ENCODE results near the gene FLCN.

The FLCN gene

GRCh38 chr17:17235212-17236174 is 1.5 kb downstream of the FLCN start:
- no peak for DNase-seq

GRCh38 chr17:17232303-17232621 is 4.7 kb downstream of the FLCN start:
- no peak for DNase-seq

DNA sequence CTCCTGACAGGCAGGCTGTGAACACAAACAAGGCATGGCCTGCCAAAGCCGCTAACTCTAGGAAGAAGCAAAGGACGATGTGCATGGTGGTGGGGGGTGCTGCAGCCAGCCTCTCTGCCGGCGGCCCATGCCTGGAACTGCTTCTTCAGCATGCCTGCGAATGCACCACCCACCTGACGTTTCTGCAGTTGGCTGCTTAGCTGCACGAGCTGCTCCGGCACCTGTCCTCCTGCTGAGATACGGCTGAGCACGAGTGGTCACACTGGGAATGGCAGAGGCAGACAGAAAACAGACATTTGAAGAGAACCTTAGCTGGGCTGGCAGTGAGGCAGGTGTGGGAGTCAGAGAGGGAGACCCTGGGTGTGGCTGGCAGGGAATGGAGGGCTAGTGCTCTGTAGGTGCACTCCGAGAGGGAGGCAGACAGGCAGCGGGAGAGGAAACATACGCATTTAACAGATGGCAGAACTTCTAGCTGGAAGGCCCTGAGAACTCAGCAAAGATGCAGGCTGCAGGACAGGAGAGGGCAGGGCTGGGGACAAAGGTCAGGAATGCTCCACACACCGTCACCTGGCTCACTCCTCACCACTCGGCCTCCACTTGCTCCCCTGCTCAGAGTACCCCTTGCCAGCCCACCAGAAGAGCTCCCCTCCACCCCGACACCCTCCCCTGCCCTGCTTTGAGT is 5.2 kb downstream of the FLCN start:
- DNase-seq, result no peak

DNA sequence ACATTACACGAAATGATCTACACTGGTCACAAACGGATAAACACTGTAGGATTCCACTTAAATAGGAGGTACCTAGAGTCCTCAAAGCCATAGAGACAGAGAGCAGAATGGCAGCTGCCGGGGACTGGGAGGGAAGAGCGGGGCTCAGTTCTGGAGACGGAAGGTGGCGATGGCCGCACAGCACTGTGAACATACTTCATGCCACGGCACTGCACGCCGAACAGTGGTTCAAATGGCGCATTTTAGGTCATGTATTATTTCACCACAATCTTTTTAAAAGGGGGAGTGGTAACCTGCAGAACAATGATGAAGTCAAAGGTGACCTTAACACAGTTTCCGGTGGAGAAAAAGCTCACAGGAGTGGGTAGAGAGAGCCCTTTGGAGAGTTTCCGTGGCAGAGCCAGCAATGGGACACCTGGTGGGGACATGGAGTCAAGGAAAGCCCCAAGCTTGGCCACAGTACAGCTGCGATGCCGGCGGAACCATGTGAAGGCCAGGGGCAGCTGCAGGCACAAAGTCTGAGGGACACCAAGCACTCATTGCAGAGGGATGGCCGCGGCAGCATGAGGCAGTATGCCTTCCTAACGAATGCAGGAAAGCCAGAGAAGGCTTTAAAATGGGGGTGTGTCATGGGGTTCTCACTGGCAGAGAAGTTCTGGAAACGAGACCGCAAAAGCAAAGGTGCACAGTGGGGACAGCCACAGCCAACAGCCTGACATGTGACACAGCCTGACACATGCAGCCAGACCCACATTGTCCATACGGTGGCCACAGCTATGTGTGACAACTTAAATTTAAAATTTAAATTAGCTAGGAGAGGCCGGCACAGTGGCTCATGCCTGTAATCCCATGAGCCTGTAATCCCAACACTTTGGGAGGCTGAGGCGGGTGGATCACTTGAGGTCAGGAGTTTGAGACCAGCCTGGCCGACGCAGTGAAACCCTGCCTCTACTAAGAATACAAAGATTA is 7.3 kb downstream of the FLCN start:
- DNase-seq, result no peak

DNA sequence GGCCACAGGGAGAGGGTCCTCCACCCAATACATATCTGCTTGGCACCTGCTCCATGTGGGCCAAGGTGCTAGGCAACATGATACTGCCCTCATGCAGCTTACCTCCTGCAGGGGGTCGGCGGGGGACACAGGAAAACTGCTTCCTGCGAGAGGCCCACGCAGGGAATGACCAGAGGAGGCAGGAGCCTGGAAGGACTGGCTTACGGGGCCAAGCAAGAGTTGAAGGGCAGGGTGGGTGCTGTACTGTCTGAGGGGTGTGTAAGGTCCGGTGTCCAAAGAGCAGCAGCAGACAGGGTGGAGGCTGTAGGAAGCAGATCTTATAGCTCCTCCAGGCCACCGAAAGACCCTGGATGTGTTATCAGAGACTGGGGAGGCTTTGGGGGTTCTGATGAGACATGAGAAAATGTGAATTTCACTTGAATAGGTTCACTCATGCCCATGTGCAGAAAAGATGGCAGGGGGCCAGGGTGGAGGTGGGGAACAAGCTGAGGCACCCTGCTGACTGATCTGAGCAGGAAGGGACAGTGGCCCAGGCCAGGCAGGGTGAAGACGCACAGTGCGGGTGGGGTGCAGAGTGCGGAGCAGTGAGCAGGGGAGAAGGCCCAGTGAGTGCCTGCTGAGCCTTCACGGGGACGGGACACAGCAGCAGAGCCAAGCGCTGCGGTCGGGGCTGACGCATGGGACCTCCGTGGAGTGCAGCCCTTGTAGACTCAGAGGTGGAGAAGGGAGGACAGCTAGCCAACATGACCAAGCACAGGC is 8.3 kb downstream of the FLCN start:
- no peak for DNase-seq

DNA sequence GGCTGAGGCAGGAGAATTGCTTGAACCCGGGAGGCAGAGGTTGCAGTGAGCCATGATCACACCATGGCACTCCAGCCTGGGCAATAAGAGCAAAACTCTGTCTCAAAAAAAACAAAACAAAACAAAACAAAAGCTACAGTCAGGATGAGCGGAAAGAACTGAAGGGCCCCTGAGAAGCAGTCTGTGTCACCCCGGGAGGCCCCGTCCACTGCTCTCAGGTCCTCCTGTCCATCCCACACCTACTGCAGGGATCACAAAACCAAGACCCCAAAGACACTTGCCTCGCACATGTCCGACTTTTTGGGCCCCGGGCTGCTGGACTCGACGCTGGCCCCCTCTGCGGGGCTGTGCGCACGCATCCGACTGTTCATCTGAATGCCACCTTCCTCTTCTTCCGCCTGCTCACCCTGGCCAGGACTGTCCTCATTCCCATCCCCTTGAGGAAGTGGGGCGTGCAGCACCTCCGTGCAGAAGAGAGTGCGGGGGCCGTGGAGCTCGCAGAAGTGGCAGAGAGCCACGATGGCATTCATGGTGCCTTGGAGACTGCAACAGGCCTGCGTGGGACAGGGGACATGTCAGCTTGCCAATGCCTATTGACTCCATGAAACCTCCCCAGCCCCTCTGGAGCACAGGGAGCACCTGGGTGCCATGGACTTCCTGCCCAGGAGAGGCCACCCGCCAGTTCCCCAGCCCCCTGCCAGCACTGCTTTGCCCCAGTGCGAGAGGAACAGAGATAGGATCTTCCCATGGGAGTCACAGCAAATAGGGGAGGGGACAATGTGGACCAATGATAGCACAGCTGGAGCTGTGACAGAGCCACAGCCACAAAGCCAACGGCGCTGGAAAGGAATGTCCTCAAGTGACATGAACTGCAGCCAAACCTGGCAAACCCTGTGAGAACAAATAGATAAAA is 9.1 kb downstream of the FLCN start:
- no peak for DNase-seq

DNA sequence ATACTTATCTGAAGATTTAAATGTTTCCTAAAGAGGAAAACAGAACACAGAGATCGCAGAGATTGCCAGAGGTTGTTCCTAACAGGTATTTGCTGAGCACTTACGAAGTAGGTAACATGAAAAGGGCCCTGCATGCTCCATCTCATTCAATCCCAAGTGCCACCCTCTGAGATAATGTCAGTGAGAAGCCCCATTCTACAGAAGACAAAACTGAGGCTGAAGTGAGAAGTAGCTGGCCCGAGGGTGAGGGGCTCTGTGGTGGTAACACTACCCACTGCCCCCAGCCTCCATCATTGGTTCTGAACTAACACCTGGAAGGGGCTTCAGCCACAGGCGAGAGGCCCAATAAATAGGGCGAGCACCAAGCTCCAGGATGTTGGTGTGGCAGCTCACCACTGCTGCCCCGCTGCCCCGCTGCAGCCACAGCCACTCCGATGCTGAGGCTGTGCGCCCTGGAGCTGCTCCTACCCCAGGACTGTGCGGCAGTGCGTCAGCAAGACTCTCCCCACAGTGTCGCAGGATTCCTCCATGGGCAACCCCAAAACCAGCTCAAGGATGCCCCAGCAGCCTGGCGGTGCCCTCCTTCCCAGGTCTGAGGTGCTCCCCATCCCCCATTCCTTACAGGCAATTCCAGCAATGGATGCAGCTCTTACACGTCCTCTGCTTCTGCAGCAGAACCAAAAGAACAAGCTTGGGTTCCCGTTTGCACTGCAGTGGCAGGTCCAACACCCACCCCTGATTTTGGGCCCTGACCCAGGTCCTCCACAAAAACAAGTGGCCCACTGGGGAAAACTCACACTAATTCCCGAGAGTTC is 10.3 kb downstream of the FLCN start:
- DNase-seq, result no peak

DNA sequence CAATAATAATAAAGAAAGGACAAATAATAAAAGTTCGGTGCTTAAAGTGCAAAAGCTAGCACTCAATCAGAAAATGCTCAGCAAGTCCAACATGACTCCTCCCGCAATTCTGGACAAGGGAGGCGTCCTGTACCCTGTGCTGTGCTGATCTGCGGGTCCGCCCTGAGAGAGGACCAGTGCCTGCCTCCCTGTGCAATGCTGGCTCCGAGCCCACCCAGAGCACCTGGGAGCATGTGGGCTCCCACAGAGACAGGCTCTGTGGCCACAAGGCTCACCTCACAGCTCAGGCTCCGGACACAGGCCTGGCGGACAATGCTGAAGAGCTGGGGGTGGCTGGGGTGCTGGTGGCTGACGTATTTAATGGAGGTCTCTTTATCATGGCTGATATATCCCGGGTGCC is 11.1 kb downstream of the FLCN start:
- no peak for DNase-seq

- no peak for DNase-seq
Observed at GRCh38 chr17:17224137-17224536, 12.8 kb downstream of the FLCN start.

GRCh38 chr17:17223736-17224135 is 13.2 kb downstream of the FLCN start:
- no peak for DNase-seq

GRCh38 chr17:17221329-17221728 is 15.6 kb downstream of the FLCN start:
- no peak for DNase-seq

- DNase-seq, result no peak
Observed at GRCh38 chr17:17220529-17220928, 16.4 kb downstream of the FLCN start.

DNA sequence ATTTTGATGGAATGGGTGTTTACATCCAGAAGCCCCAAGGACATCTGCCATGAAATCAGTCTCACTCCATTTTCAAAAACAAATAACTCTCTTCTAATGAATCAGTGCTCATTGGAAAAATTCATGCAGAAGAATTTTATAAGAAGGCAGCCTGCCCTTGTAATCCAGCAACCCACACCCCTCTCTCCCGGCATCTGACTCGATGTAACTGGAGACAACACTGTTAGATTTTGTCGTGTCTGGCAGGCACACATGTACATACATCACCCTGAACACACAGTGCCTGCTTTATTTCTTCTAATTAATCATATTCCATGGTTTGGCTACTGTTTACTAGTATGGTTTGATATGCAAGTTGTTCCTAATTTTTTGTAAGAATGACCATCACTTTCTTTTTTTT is 19.0 kb downstream of the FLCN start:
- no peak for DNase-seq

DNA sequence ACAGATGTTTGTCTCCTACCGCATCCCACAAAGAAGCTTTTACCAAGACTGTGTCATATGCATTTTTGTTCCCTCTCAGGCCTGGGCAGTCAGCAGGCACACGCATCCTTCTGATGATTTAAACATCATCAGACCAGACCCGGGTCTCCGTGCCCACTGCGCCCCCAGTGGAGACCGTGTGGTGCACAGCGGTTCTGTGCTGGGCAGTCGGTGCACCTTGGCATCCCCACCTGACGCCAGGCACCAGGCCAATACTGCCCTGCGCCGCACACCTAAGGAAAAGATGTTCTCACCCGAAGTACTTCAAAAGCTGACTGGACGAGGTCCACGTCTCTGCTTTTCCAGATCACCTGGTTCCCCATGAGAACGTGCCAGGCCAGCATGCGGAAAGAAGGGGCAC is 20.2 kb downstream of the FLCN start:
- DNase-seq, result no peak

- DNase-seq, result no peak
Observed at GRCh38 chr17:17216236-17216635, 20.7 kb downstream of the FLCN start.

DNA sequence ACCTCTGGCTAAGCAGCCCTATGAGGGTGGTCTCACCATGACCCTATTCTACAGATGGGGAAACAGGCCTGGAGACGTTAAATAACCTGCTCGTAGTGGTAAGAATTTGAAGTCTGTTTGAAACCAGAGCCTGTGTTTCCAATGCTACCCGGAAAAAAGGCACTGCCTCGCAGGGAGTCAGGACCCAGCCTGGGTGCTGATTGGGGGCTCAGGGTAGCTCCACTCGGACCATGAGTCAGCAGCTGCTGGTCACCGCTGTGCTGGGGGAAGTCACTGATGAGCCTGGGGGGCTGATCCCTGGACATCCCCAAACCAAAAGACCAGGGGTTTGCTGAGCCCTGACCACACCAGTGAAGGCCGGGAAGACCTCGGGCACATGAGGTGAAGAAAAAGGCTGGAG is 21.4 kb downstream of the FLCN start:
- no peak for DNase-seq

DNA sequence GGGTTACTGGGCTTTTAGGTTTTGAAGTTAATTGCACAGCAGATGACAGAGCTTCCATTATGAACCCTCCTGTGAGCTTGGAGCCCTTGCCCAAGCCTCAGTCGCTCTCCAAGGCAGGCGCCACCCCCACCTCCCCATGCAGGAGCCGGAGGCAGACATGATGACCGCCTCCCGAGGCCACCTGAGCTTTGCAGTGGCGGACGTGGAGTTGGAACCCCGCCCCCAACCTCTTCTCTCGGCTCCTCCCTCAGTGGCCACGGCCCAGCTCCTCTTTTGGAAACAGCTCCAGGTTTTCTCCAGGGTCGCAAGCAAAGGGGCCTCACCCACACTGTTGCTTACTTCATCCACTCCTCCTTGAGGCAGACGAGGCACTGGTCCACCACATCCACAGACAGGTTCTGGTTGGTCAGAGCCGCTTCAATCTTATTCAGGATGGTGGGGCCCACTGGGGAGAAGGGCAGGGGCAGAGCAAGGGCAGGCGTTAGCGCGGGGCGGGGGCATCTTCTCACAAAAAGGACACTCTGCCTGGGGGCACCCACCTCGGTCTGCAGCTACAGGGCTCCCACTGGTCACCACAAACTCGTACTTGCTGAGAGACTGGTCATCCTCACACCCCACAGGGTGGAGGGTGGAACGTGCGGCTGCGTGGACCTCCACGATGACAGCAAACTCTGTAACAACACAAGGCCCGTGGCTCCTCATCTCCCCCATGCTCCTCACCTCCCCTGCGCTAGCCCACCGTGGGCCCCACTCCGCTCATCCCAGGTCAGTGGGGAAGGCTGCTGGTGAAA is 22.1 kb downstream of the FLCN start:
- no peak for DNase-seq

- no peak for DNase-seq
Observed at GRCh38 chr17:17213775-17214174, 23.2 kb downstream of the FLCN start.

DNA sequence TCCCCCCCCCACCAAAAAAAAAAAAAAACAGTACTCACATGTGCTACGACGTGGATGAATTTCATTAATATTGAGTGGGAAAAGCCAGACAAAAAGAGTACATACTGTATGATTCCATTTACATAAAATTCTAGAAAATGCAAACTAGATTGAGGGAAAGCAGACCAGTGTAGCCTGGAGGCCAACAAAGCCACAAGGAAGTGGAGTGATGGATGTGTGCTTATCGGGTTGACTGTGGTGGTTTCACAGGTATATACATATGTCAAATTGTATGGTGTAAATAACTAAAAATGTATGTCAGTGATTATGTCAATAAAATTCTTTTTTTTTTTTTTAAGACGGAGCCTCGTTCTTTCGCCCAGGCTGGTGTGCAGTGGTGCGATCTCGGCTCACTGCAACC is 29.0 kb downstream of the FLCN start:
- DNase-seq, result no peak

- DNase-seq, result no peak
Observed at GRCh38 chr17:17206913-17207335, 30.0 kb downstream of the FLCN start.
